Tibial artery (tissue), 4 donors: ENCODE data around the gene ZBTB11.
A peak's percentile ranks its signal among the peaks of the same experiment; 100 is the strongest.

Experiments
- DNase-seq, 2 donors: peaks; one replicate each; pipeline ENCODE4 v3.0.0-alpha.2; 2019
- H3K27ac ChIP-seq, 2 donors: fragments of 200-600 bp; sonication (generic) in 1 of 2; 1 replicate in 1 of 2; 2 replicates in 1 of 2; pipeline ENCODE4 v1.5.1; 2018 to 2019; ENCODE audit warnings: mild to moderate bottlenecking in 1 of 2
- H3K27me3 ChIP-seq, 2 donors: fragments of 200-600 bp; sonication (generic) in 1 of 2; one replicate each; pipeline versions ENCODE4 v1.5.1 to v1.6.0; 2016 to 2019
- H3K36me3 ChIP-seq, 3 donors: fragments of 200-600 bp; sonication (generic) in 2 of 3; one replicate each; pipeline ENCODE4 v1.5.1; 2016 to 2019; ENCODE audit warnings: mild to moderate bottlenecking in 2 of 3
- H3K4me1 ChIP-seq, 4 donors: fragments of 200-600 bp; sonication (generic) in 2 of 4; 1 replicate in 3 of 4; 2 replicates in 1 of 4; pipeline ENCODE4 v1.5.1; 2016 to 2019
- H3K4me3 ChIP-seq, 2 donors: fragments of 200-600 bp; sonication (generic) in 1 of 2; 1 replicate in 1 of 2; 2 replicates in 1 of 2; pipeline ENCODE4 v1.5.1; 2018 to 2019; ENCODE audit warnings: mild to moderate bottlenecking in 2 of 2
- H3K9me3 ChIP-seq, 3 donors: fragments of 200-600 bp; sonication (generic) in 1 of 3; one replicate each; pipeline ENCODE4 v1.5.1; 2016 to 2019
- CTCF ChIP-seq, 2 experiments: fragments of 200-600 bp in 1 of 2; fragments of 450-650 bp in 1 of 2; IDR thresholded peaks; one replicate each; pipeline ENCODE4 v1.5.1; 2017 to 2019; ENCODE audit warnings: antibody characterized with exemption in 2 of 2, mild to moderate bottlenecking in 1 of 2, moderate library complexity in 1 of 2
- intact Hi-C: fragments of 100-400 bp; cut with DNase I; formaldehyde crosslinking; loops from one replicate; pipeline ENCODE4 v1.15.0; 2023; ENCODE audit warnings: low total_unique reads

The ZBTB11 gene

GRCh38 chr3:101690972-101691371 lies 14.0 kb upstream of the ZBTB11 start:
- Histone ChIP-seq H3K27ac (no peak overlapping the region), H3K36me3 (no peaks in the 10 kb centered on the region), H3K27me3 (no peaks in the 10 kb centered on the region), H3K4me3 (no peak overlapping the region), H3K4me1 (peaks cover 0 to 19% (median 8%) of the 10 kb centered on the region in 4 donors), H3K9me3 (no peaks in the 10 kb centered on the region)
- DNase-seq: no peak
- TF ChIP-seq CTCF (IDR thresholded peaks at IDR 0.05): no peak
- intact Hi-C loops: loop anchor here (5.0 kb wide), 1 partner anchor 91 kb away; no protein-coding TSS in a partner anchor

GRCh38 chr3:101689286-101689685 lies 12.4 kb upstream of the ZBTB11 start:
- DNase-seq: no peak
- intact Hi-C loops: no loop called here
- Histone ChIP-seq H3K27ac (no peak overlapping the region), H3K9me3 (no peaks in the 10 kb centered on the region), H3K27me3 (no peaks in the 10 kb centered on the region), H3K4me1 (peaks cover 0 to 22% (median 20%) of the 10 kb centered on the region in 4 donors), H3K4me3 (no peak overlapping the region), H3K36me3 (peaks cover 3 to 9% (median 6%) of the 10 kb centered on the region in 3 donors)
- TF ChIP-seq CTCF (IDR thresholded peaks at IDR 0.05): no peak

- peaks cover 0 to 36% (median 28%) of the 10 kb centered on the region in 4 donors for H3K4me1 ChIP-seq
- no peak for TF ChIP-seq CTCF (IDR thresholded peaks at IDR 0.05)
- peaks cover 11 to 24% (median 22%) of the 10 kb centered on the region in 3 donors for H3K36me3 ChIP-seq
- H3K9me3 ChIP-seq: no peaks in the 10 kb centered on the region
- no peak for DNase-seq
- peak overlapping the region; percentile 88 to 91 for H3K27ac ChIP-seq
- H3K27me3 ChIP-seq: no peaks in the 10 kb centered on the region
- peak overlapping the region; percentile 59 to 82 for H3K4me3 ChIP-seq
- intact Hi-C loops: no loop called here
Measured at GRCh38 chr3:101687142-101687931, 10.4 kb upstream of the ZBTB11 start.

GRCh38 chr3:101685870-101686307 lies 9.0 kb upstream of the ZBTB11 start:
- no peak for TF ChIP-seq CTCF (IDR thresholded peaks at IDR 0.05)
- intact Hi-C loops: no loop called here
- Histone ChIP-seq H3K4me1 (peaks cover 0 to 41% (median 32%) of the 10 kb centered on the region in 4 donors), H3K4me3 (peak overlapping the region; percentile 59 to 82), H3K9me3 (no peaks in the 10 kb centered on the region), H3K36me3 (peaks cover 25 to 38% (median 36%) of the 10 kb centered on the region in 3 donors), H3K27ac (peak overlapping the region; percentile 88 to 91), H3K27me3 (no peaks in the 10 kb centered on the region)
- no peak for DNase-seq

GRCh38 chr3:101685050-101685400 lies 8.1 kb upstream of the ZBTB11 start:
- no peaks in the 10 kb centered on the region for H3K9me3 ChIP-seq
- H3K27me3 ChIP-seq: no peaks in the 10 kb centered on the region
- no peak for DNase-seq
- TF ChIP-seq CTCF (IDR thresholded peaks at IDR 0.05): no peak
- peak overlapping the region; percentile 88 to 91 for H3K27ac ChIP-seq
- peaks cover 34 to 47% (median 45%) of the 10 kb centered on the region in 3 donors for H3K36me3 ChIP-seq
- peaks cover 0 to 41% (median 32%) of the 10 kb centered on the region in 4 donors for H3K4me1 ChIP-seq
- intact Hi-C loops: no loop called here
- H3K4me3 ChIP-seq: peak overlapping the region; percentile 59 to 82
